ENCODE results near the gene UEVLD.
A peak's percentile ranks its signal among the peaks of the same experiment; 100 is the strongest.

The UEVLD gene

GRCh38 chr11:18493310-18493709, 95.2 kb downstream of the UEVLD start:
- Mint-ChIP-seq H3K36me3 (peaks cover 81% of the 10 kb centered on the region), H3K9me3 (no peaks in the 10 kb centered on the region), H3K27ac (peak overlapping the region; percentile 54), H3K4me1 (peaks cover 10% of the 10 kb centered on the region), H3K4me3 (no peak overlapping the region)
- ATAC-seq (no peak), DNase-seq (ENCODE audit: low spot score in 2 of 2) (no peak)

GRCh38 chr11:18492888-18493287, 95.6 kb downstream of the UEVLD start:
- Mint-ChIP-seq H3K27ac (peak overlapping the region; percentile 54), H3K4me3 (no peak overlapping the region), H3K9me3 (no peaks in the 10 kb centered on the region), H3K4me1 (peaks cover 11% of the 10 kb centered on the region), H3K36me3 (peaks cover 81% of the 10 kb centered on the region)
- ATAC-seq (no peak), DNase-seq (ENCODE audit: low spot score in 2 of 2) (no peak)

GRCh38 chr11:18491924-18492323, 96.6 kb downstream of the UEVLD start:
- no peak overlapping the region for H3K4me3 Mint-ChIP-seq
- peaks cover 11% of the 10 kb centered on the region for H3K4me1 Mint-ChIP-seq
- H3K27ac Mint-ChIP-seq = no peak overlapping the region
- H3K36me3 Mint-ChIP-seq = peaks cover 78% of the 10 kb centered on the region
- H3K9me3 Mint-ChIP-seq = no peaks in the 10 kb centered on the region
- ATAC-seq = no peak
- no peak for DNase-seq (ENCODE audit: low spot score in 2 of 2)

- peaks cover 73% of the 10 kb centered on the region for H3K36me3 Mint-ChIP-seq
- H3K9me3 Mint-ChIP-seq = no peaks in the 10 kb centered on the region
- H3K4me1 Mint-ChIP-seq = peaks cover 14% of the 10 kb centered on the region
- H3K4me3 Mint-ChIP-seq = no peak overlapping the region
- no peak for DNase-seq (ENCODE audit: low spot score in 2 of 2)
- no peak for ATAC-seq
- peak overlapping the region; percentile 32 for H3K27ac Mint-ChIP-seq
Measured at GRCh38 chr11:18490736-18491485, 97.6 kb downstream of the UEVLD start.

- H3K4me1 Mint-ChIP-seq = peaks cover 17% of the 10 kb centered on the region
- DNase-seq (ENCODE audit: low spot score in 2 of 2) (no peak), ATAC-seq (no peak)
- H3K9me3 Mint-ChIP-seq = no peaks in the 10 kb centered on the region
- peaks cover 73% of the 10 kb centered on the region for H3K36me3 Mint-ChIP-seq
- no peak overlapping the region for H3K4me3 Mint-ChIP-seq
- H3K27ac Mint-ChIP-seq = peak overlapping the region; percentile 32
Measured at GRCh38 chr11:18490319-18490718, 98.2 kb downstream of the UEVLD start.

GRCh38 chr11:18485913-18486528, 102.5 kb downstream of the UEVLD start:
- ATAC-seq (peak; percentile 34), DNase-seq (ENCODE audit: low spot score in 2 of 2) (no peak)
- H3K36me3 Mint-ChIP-seq = peaks cover 90% of the 10 kb centered on the region
- H3K4me1 Mint-ChIP-seq = peaks cover 17% of the 10 kb centered on the region
- H3K9me3 Mint-ChIP-seq = no peaks in the 10 kb centered on the region
- no peak overlapping the region for H3K4me3 Mint-ChIP-seq
- peak overlapping the region; percentile 6 for H3K27ac Mint-ChIP-seq

Data from stimulated activated effector memory CD8-positive, alpha-beta T cell treated with anti-CD3 and anti-CD28 coated beads, Interleukin-12 subunit alpha, Interleukin-12 subunit beta, amount 100 ng/mL, for 72 hours (primary cell).